Measurements from ENCODE around the gene HNRNPL. TPM values are rescaled to one million over a fixed set of nuclear protein-coding genes. Genes with fewer than 3 reads are reported as not detected.

Gene HNRNPL
- total RNA-seq, 3 donors from 2014 or later (not counting 1 experiment from before 2014, with no cell fraction given), result 636 to 800 (median 702) TPM

- no peaks in the 10 kb centered on the region for H3K36me3 ChIP-seq (ENCODE audit: control insufficient read depth, insufficient read depth, low read length)
- no peak overlapping the region for H3K27ac ChIP-seq (ENCODE audit: low read length)
- intact Hi-C loops (cut with micrococcal nuclease), result no loop called here
- WGBS (ENCODE audit: insufficient coverage), result 88% methylated on average over 11 of the region's 11 CpGs
- DNase-seq (no peak), ATAC-seq (no peak)
- Mint-ChIP-seq H3K4me1 (no peaks in the 10 kb centered on the region), H3K4me3 (no peak overlapping the region), H3K9me3 (no peaks in the 10 kb centered on the region), H3K36me3 (no peaks in the 10 kb centered on the region), H3K27me3 (ENCODE audit: low read depth in 2 of 2) (no peaks in the 10 kb centered on the region), H3K27ac (no peak overlapping the region)
- H3K4me1 ChIP-seq (ENCODE audit: control insufficient read depth, insufficient read depth, low read length), result peaks cover 2% of the 10 kb centered on the region
- no peaks in the 10 kb centered on the region for H3K27me3 ChIP-seq (ENCODE audit: control insufficient read depth, insufficient read depth, low read length)
- H3K9me3 ChIP-seq (ENCODE audit: control insufficient read depth, insufficient read depth, low read length), result no peaks in the 10 kb centered on the region
- H3K4me3 ChIP-seq (ENCODE audit: low read length), result no peak overlapping the region
- TF ChIP-seq CTCF (IDR thresholded peaks at IDR 0.05), result no peak
Observed at GRCh38 chr19:38786572-38787265, 63.1 kb downstream of the HNRNPL start.

Other genes with a start within 250 kb of the HNRNPL start
- gene MAP4K1, start 232.0 kb downstream of the HNRNPL start, total RNA-seq, result 100 to 1,000 TPM; 162 to 201 (median 163) TPM
- 100 to 1,000 TPM; 232 to 262 (median 238) TPM for gene EIF3K, start 230.8 kb downstream of the HNRNPL start, total RNA-seq
- 100 to 1,000 TPM; 443 to 595 (median 541) TPM for gene ACTN4, start 202.3 kb downstream of the HNRNPL start, total RNA-seq
- gene CAPN12, start 105.5 kb downstream of the HNRNPL start, total RNA-seq, result 10 to 100 TPM in 2 of 3 donors, 1 to 10 TPM in 1; 7.4 to 51.0 (median 26.7) TPM
- gene LGALS7, start 76.5 kb downstream of the HNRNPL start, total RNA-seq, result not detected
- not detected for gene LGALS7B, start 60.8 kb downstream of the HNRNPL start, total RNA-seq
- gene LGALS4, start 37.0 kb downstream of the HNRNPL start, total RNA-seq, result 1 to 10 TPM; 4.2 to 4.8 (median 4.6) TPM
- gene ECH1, start 18.2 kb downstream of the HNRNPL start, total RNA-seq, result 100 to 1,000 TPM; 114 to 145 (median 119) TPM
- gene RINL, start 28.3 kb upstream of the HNRNPL start, total RNA-seq, result 10 to 100 TPM; 59.7 to 65.6 (median 59.7) TPM
- gene SIRT2, start 49.6 kb upstream of the HNRNPL start, total RNA-seq, result 100 to 1,000 TPM; 171 to 283 (median 208) TPM
- gene NFKBIB, start 50.0 kb upstream of the HNRNPL start, total RNA-seq, result 100 to 1,000 TPM in 2 of 3 donors, 10 to 100 TPM in 1; 78.0 to 125 (median 118) TPM
- 1 to 10 TPM; 1.3 to 3.7 (median 2.3) TPM for gene CCER2, start 62.2 kb upstream of the HNRNPL start, total RNA-seq
- 10 to 100 TPM; 25.4 to 53.0 (median 38.9) TPM for gene SARS2, start 80.8 kb upstream of the HNRNPL start, total RNA-seq
- 10 to 100 TPM; 25.3 to 27.8 (median 26.7) TPM for gene MRPS12, start 81.0 kb upstream of the HNRNPL start, total RNA-seq
- gene FBXO17, start 125.8 kb upstream of the HNRNPL start, total RNA-seq, result not detected
- under 1 TPM in 2 of 3 donors, not detected in 1; 0.23 to 0.38 TPM for gene FBXO27, start 182.6 kb upstream of the HNRNPL start, total RNA-seq
- not detected for gene ACP7, start 234.4 kb upstream of the HNRNPL start, total RNA-seq